Cardiac fibroblast (primary cell): ENCODE measurements around the gene CACNB1.
"Not testable (repeated sequence)": the region's sequence is repeated elsewhere in the genome, so short reads cannot be mapped to it uniquely, and the experiment has no call there.

Source experiments
- DNase-seq, 2 donors: peaks; one replicate each; pipeline versions ENCODE4 v3.0.0 to v3.0.0-alpha.2; 2010; ENCODE audit warnings: low read depth in 2 of 2
- H3K4me3 ChIP-seq, 2 donors: replicated peaks in 1 of 2; 1 replicate in 1 of 2; 2 replicates in 1 of 2; pipeline ENCODE4 v1.5.1; 2011; ENCODE audit warnings: low read depth in 2 of 2, low read length in 2 of 2, mild to moderate bottlenecking in 2 of 2, moderate library complexity in 1 of 2
- CTCF ChIP-seq: IDR thresholded peaks from one replicate; pipeline ENCODE4 v1.5.1; 2011; ENCODE audit warnings: low read depth, mild to moderate bottlenecking, low read length, inconsistent platforms

Gene CACNB1

GRCh38 chr17:39138431-39139160 is 58.9 kb downstream of the CACNB1 start:
- no peak for TF ChIP-seq CTCF
- no peak overlapping the region for H3K4me3 ChIP-seq
- DNase-seq: no peak

DNA sequence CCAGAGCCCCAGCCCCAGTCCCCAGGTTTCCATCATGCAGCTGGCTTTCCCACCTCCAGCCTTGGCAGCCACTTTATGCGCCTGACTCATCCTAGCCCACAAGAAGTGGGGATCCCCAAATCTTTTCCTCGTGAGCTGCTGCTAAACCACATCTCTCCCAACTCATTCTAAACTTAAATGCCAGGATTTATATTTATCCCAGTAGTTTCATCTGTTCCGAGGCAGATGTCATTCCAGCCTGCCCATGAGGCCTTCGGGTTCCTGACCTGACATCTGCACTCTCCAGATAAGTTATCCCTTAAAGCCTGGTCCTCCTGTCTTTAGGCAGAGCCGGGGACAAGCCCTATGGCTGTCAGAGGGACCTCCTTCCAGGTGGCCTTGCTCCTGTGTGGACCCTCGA is 62.6 kb downstream of the CACNB1 start:
- no peak for DNase-seq
- no peak overlapping the region for H3K4me3 ChIP-seq
- no peak for TF ChIP-seq CTCF

DNA sequence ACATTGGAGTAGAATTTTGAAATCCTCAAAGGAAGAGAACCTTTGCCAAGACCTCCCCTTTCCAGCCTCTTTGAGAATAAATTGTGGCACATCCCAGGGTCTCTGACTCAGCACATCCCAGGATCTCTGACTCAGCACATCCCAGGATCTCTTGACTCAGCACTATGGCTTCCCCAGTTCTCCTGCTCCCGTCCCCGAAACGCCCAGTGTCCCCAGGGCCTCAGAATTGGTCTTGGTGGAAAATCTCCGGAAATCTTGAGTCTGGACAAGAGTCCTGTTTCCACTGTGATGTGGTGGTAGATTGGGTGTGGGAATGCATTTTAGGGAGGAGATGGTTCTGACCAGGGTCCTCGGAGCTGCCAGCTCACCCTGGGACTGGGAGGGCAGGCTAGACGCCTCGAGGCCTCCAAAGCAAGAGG is 65.3 kb downstream of the CACNB1 start:
- DNase-seq: peak; percentile 84 to 87
- H3K4me3 ChIP-seq: no peak overlapping the region
- no peak for TF ChIP-seq CTCF

- H3K4me3 ChIP-seq: no peak overlapping the region
- DNase-seq: peak in 1 of 2 donors; percentile 11
- TF ChIP-seq CTCF: no peak
These were observed 65.9 kb downstream of the CACNB1 start for GRCh38 chr17:39131616-39132015.

GRCh38 chr17:39130205-39130604 is 67.3 kb downstream of the CACNB1 start:
- TF ChIP-seq CTCF: no peak
- no peak overlapping the region for H3K4me3 ChIP-seq
- DNase-seq: no peak

DNA sequence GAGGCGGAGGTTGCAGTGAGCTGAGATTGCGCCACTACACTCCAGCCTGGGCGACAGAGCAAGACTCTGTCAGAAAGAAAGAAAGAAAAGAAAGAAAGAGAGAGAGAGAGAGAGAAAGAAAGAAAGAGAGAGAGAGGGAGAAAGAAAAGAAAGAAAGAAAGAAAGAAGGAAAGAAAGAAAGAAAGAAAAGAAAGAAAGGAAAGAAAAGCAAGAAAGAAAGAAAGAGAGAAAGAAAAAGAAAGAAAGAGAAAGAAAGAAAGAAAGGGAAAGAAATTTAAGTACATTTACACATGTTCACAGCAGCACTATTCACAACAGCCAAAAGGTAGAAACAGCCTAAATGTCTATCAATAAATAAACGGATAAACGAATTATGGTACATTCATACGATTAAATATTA is 67.9 kb downstream of the CACNB1 start:
- not testable (repeated sequence) for DNase-seq, H3K4me3 ChIP-seq

DNA sequence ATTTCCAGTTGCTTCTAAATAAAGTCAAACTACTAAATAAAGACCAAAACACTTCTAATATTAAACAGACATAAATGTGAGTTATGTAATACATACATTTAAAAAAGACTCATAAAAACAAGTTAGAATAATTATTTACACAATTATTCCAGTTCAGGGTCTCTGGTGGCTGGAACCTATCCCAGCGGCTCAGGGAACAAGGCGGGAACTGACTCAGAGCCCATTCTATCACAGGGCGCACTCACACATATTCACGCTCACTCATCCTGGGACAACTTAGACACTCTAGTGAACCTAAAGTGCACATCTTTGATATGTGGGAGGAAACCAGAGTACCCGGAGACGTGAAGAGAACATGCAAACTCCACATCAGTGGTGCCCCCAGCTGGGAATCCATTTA is 71.0 kb downstream of the CACNB1 start:
- H3K4me3 ChIP-seq: no peak overlapping the region
- no peak for DNase-seq
- TF ChIP-seq CTCF: no peak
